Thyroid gland (tissue), 4 donors: ENCODE data around the gene MOSPD3. TPM values are rescaled to one million over a fixed set of nuclear protein-coding genes. Genes with fewer than 3 reads are reported as not detected.

ENCODE experiments used
- DNase-seq, 2 donors: peaks; one replicate each; pipeline ENCODE4 v3.0.0-alpha.2; 2019
- H3K27ac ChIP-seq, 3 donors: fragments of 200-600 bp; sonication (generic); 1 replicate in 2 of 3; 2 replicates in 1 of 3; pipeline ENCODE4 v1.5.1; 2016 to 2019; ENCODE audit warnings: mild to moderate bottlenecking in 1 of 3, moderate library complexity in 1 of 3
- H3K27me3 ChIP-seq: fragments of 200-600 bp; sonication (generic); one replicate; pipeline ENCODE4 v1.5.1; 2019
- H3K36me3 ChIP-seq, 2 donors: fragments of 200-600 bp; sonication (generic); one replicate each; pipeline ENCODE4 v1.5.1; 2016 to 2019
- H3K4me1 ChIP-seq, 2 donors: fragments of 200-600 bp; sonication (generic); one replicate each; pipeline ENCODE4 v1.5.1; 2017 to 2019
- H3K4me3 ChIP-seq, 3 donors: fragments of 200-600 bp; sonication (generic); replicated peaks in 1 of 3; 1 replicate in 2 of 3; 2 replicates in 1 of 3; pipeline ENCODE4 v1.5.1; 2016; ENCODE audit warnings: mild to moderate bottlenecking in 1 of 3
- H3K9me3 ChIP-seq: fragments of 200-600 bp; sonication (generic); one replicate; pipeline ENCODE4 v1.5.1; 2017
- POLR2A ChIP-seq, 2 donors: fragments of 450-650 bp; IDR thresholded peaks; one replicate each; pipeline ENCODE4 v1.6.1; 2017; ENCODE audit warnings: antibody characterized with exemption in 2 of 2, mild to moderate bottlenecking in 2 of 2, moderate library complexity in 1 of 2
- WGBS, 2 donors: methylation state at CpG; one replicate each; pipeline ENCODE4 v1.1.5; 2017; 5-methylcytosine and 5-hydroxymethylcytosine counted together
- intact Hi-C: fragments of 100-400 bp; cut with DNase I; formaldehyde crosslinking; loops from one replicate; pipeline ENCODE4 v1.15.1; 2023
- total RNA-seq, 4 donors: library from RNA; depleted of rRNA; stranded (reverse); fragments of >200 nt; gene quantifications; one replicate each; pipeline ENCODE4 v1.2.3, GENCODE V29; 2016
- TF ChIP-seq, protein P1 (sequence below), 6 experiments: fragments of 200-600 bp in 3 of 6; fragments of 450-650 bp in 3 of 6; sonication (generic) in 3 of 6; IDR thresholded peaks; one replicate each; pipeline ENCODE4 v1.5.1; 2016 to 2019; ENCODE audit warnings: antibody characterized with exemption in 6 of 6, mild to moderate bottlenecking in 2 of 6, inconsistent platforms in 1 of 6, moderate library complexity in 1 of 6

The MOSPD3 gene
- total RNA-seq, 4 donors from 2014 or later, result 9.1 to 22.7 (median 12.3) TPM

DNA sequence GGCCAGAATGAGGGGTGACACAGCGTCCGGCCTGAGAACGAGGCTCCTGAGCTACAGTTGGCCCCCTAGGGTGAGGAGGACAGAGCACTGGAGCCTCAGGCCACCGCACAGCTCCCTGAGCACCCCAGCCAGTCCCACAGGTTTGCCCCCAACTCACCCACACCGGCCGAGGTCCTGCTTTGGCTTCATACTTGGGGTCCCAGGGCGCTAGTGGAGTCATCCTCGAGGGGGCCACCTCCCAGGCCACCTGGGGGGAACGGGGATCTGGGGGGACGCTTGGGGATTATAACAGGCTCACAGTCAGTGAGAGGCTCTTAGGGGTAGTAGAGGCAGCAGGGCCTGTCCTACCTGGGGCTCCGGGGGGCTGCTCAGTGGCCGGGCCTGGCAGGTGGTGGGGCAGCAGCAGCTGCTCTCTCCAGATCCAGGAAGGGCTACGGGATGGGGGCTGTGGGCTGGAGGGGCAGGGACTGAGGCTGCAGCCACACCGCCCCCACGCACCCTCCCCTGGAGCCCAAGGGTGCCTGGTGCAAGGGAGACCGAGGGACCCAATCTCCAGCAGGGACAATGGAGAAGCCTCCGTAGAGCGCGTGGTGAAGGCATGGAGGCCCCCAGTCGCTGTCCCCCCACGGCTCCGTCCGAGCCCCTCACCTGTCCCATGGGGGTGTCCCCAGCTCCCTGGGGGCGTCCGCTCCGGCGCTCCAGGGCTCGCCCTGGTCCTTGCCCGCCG lies 39.2 kb upstream of the MOSPD3 start:
- Histone ChIP-seq H3K36me3 (peaks cover 34 to 36% of the 10 kb centered on the region in 2 donors), H3K27ac (no peak overlapping the region), H3K4me1 (peaks cover 12 to 18% of the 10 kb centered on the region in 2 donors), H3K27me3 (no peaks in the 10 kb centered on the region), H3K4me3 (no peak overlapping the region), H3K9me3 (no peaks in the 10 kb centered on the region)
- WGBS, 2 donors, result 84 to 94% methylated on average over 8 to 27 of the region's 30 CpGs
- no peak for TF ChIP-seq POLR2A (IDR thresholded peaks at IDR 0.05)
- TF ChIP-seq, protein P1, sequence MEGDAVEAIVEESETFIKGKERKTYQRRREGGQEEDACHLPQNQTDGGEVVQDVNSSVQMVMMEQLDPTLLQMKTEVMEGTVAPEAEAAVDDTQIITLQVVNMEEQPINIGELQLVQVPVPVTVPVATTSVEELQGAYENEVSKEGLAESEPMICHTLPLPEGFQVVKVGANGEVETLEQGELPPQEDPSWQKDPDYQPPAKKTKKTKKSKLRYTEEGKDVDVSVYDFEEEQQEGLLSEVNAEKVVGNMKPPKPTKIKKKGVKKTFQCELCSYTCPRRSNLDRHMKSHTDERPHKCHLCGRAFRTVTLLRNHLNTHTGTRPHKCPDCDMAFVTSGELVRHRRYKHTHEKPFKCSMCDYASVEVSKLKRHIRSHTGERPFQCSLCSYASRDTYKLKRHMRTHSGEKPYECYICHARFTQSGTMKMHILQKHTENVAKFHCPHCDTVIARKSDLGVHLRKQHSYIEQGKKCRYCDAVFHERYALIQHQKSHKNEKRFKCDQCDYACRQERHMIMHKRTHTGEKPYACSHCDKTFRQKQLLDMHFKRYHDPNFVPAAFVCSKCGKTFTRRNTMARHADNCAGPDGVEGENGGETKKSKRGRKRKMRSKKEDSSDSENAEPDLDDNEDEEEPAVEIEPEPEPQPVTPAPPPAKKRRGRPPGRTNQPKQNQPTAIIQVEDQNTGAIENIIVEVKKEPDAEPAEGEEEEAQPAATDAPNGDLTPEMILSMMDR (IDR thresholded peaks at IDR 0.05), result no peak
- no peak for DNase-seq
- intact Hi-C loops, result no loop called here

DNA sequence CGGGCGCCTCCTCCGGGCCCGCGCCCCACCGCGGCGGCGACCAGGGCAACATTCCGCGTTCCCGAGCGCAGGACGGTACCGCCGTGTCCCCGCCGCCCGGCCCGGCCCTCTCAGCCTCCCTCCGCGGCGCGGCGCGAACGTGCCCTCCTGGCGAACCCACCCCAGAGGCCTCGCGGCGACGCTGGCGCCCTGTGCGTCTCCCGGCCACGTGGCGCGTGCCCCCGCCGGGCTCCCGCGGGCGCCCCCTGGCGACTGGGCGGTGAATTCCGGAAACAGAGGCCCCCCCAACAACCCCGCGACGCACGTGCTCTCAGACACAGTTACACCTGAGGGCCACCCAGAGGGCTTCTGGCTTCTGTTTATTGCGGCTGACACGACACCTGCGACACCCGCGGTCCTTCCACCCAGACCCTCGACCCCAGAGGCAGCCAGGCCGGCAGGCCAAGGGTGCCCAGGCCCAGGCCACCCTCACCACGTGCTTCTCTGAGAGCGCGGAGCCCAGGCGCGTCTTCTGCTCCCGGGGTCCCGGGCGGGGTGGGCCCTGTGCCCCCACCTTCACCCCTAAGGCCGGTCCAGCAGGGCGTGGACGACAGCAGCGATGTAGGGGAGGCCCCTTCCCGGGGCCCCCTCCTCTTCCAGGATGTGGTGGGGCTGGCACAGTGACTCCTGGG lies 38.5 kb upstream of the MOSPD3 start, which contains the start of gene SAP25:
Gene SAP25 (minus strand): TSS at position 210 of the 671 bp plus-strand sequence. CDS start 158 bp downstream, at position 52.
- Histone ChIP-seq H3K4me3 (no peak within 1 kb of the TSS), H3K27me3 (no peaks in the 10 kb centered on the region), H3K27ac (no peak within 1 kb of the TSS), H3K9me3 (no peaks in the 10 kb centered on the region), H3K4me1 (peaks cover 12 to 18% of the 10 kb centered on the region in 2 donors), H3K36me3 (peaks cover 41 to 43% of the 10 kb centered on the region in 2 donors)
- intact Hi-C loops, result no loop called here
- TF ChIP-seq, protein P1 (IDR thresholded peaks at IDR 0.05), result no peak
- TF ChIP-seq POLR2A (IDR thresholded peaks at IDR 0.05), result no peak
- DNase-seq, result no peak
- WGBS, 2 donors, result 92% methylated on average over 36 to 52 of the region's 70 CpGs

DNA sequence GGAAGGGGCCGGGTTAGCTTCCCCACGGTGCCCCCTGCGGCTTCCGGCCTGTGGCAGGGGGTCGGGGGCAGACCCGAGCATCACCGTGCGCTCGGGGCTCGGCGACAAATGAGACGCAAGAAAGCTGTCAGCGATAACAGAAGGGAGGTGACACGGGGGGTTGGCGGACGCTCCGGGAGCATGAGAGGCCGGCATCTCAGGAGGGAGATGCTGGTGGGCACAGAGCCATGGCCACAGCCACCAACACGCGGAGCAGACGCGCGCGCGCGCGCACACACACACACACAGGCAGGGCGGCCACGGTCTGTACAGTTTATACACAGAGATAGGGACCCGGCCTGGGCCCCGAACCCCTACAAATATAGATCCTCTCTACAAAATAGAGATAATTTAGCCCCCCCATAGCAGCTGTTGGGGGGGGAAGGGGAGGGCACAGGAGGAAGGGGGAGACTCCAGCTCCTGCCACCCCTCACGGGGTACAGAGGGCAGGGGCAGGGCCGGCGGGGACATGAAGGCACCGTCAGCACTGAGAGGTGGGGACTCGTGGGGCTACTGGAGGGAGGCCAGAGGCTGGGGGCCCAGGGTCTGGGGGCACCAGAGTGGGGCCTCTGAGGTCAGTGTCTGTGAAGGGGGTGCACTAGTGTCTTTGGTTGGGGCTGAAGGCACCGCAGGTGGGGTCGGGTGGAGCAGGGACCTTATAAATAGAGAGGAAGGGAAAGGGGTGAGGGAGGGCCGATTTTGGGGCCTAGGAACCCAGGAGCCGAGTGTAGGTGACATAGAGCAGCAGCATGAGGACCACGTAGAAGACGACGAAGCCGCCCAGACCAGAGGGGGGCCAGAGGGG lies 37.8 kb upstream of the MOSPD3 start:
- H3K4me3 ChIP-seq, result no peak overlapping the region
- DNase-seq, result no peak
- H3K4me1 ChIP-seq, result peaks cover 10 to 13% of the 10 kb centered on the region in 2 donors
- peaks cover 47% of the 10 kb centered on the region in 2 donors for H3K36me3 ChIP-seq
- 95 to 96% methylated on average over 44 of the region's 44 CpGs for WGBS, 2 donors
- H3K9me3 ChIP-seq, result no peaks in the 10 kb centered on the region
- intact Hi-C loops, result no loop called here
- TF ChIP-seq, protein P1 (IDR thresholded peaks at IDR 0.05), result no peak
- TF ChIP-seq POLR2A (IDR thresholded peaks at IDR 0.05), result no peak
- H3K27me3 ChIP-seq, result no peaks in the 10 kb centered on the region
- H3K27ac ChIP-seq, result no peak overlapping the region

DNA sequence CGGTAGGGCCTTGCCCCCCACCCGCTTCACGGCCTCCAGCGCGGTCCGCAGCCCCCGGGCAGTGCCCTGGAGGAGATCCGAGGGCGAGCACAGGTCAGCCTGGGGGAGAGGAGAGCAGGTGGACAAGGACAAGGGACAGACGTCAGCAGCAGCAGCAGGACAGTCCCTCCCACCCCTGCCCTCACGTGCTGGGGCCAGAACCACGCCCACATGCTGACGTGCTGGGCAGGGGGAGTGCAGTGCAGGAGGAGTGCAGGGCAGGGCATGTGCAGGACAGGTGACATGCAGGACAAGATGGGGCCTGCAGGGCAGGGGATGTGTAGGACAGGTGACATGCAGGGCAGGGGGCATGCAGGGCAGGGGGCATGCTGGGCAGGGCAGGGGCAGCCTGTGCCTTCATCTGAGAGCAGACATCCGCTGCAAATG lies 37.1 kb upstream of the MOSPD3 start:
- no peak for TF ChIP-seq POLR2A (IDR thresholded peaks at IDR 0.05)
- TF ChIP-seq, protein P1 (IDR thresholded peaks at IDR 0.05), result no peak
- H3K36me3 ChIP-seq, result peaks cover 52 to 54% of the 10 kb centered on the region in 2 donors
- DNase-seq, result no peak
- H3K4me3 ChIP-seq, result no peak overlapping the region
- WGBS, 2 donors, result 83 to 86% methylated on average over 8 to 14 of the region's 14 CpGs
- intact Hi-C loops, result no loop called here
- no peaks in the 10 kb centered on the region for H3K27me3 ChIP-seq
- H3K27ac ChIP-seq, result no peak overlapping the region
- H3K4me1 ChIP-seq, result peaks cover 4 to 7% of the 10 kb centered on the region in 2 donors
- no peaks in the 10 kb centered on the region for H3K9me3 ChIP-seq
